MCF 10A (cell line): Measurements from ENCODE around the gene GPR146. TPM values are rescaled to one million over a fixed set of nuclear protein-coding genes. Genes with fewer than 3 reads are reported as not detected.
A peak's percentile ranks its signal among the peaks of the same experiment; 100 is the strongest.

Source experiments
- BruUV-seq: library from RNA; stranded (reverse); fragments of 400-500 nt; replicated peaks from 2 replicates; lab custom pipeline; 2021; lab: Mats Ljungman, UMichigan
- CTCF ChIA-PET: fragments of 300-600 bp; sonication (Branson Sonifier 250); formaldehyde crosslinking; extraction: SDS; loops from one replicate; lab custom pipeline; 2021; ENCODE audit warnings: antibody characterized with exemption, inconsistent platforms; lab: Yijun Ruan, JAX
- POLR2A ChIA-PET: fragments of 300-600, 350-650 bp; sonication (Branson Sonifier 250); formaldehyde crosslinking; extraction: SDS; loops from one replicate; lab custom pipeline; 2020; ENCODE audit warnings: antibody characterized with exemption, inconsistent platforms; lab: Yijun Ruan, JAX
- DNase-seq: peaks from one replicate; pipeline ENCODE4 v3.0.0-alpha.2; 2018; ENCODE audit not compliant: unreplicated experiment
- H3K27ac Mint-ChIP-seq: one replicate; pipeline ENCODE4 v1.8.0; 2022; ENCODE audit warnings: mild to moderate bottlenecking, low read depth, mixed read lengths; ENCODE audit not compliant: unreplicated experiment
- H3K27me3 Mint-ChIP-seq: one replicate; pipeline ENCODE4 v1.8.0; 2022; ENCODE audit warnings: mixed read lengths; ENCODE audit not compliant: insufficient read depth, unreplicated experiment
- H3K36me3 Mint-ChIP-seq: one replicate; pipeline ENCODE4 v1.8.0; 2022; ENCODE audit warnings: mild to moderate bottlenecking, moderate library complexity, mixed read lengths; ENCODE audit not compliant: insufficient read depth, unreplicated experiment
- H3K4me1 Mint-ChIP-seq: one replicate; pipeline ENCODE4 v1.8.0; 2022; ENCODE audit warnings: mixed read lengths; ENCODE audit not compliant: insufficient read depth, unreplicated experiment
- H3K4me3 Mint-ChIP-seq: one replicate; pipeline ENCODE4 v1.8.0; 2022; ENCODE audit warnings: mild to moderate bottlenecking, moderate library complexity, mixed read lengths; ENCODE audit not compliant: unreplicated experiment
- H3K9me3 Mint-ChIP-seq: one replicate; pipeline ENCODE4 v1.8.0; 2022; ENCODE audit warnings: mixed read lengths; ENCODE audit not compliant: unreplicated experiment
- intact Hi-C: fragments of 100-400 bp; cut with micrococcal nuclease; formaldehyde crosslinking; loops from 2 replicates; pipeline ENCODE4 v1.14.1; 2022
- total RNA-seq: library from RNA; stranded (reverse); gene quantifications from 2 replicates; pipeline ENCODE4 v1.2.3, GENCODE V29; 2022
- TF ChIP-seq, protein P1 (sequence below): fragments of 200-600 bp; IDR thresholded peaks from one replicate; pipeline ENCODE4 v1.8.0; 2022; ENCODE audit warnings: antibody characterized with exemption, mild to moderate bottlenecking; ENCODE audit not compliant: unreplicated experiment

GPR146 gene
- total RNA-seq, 1 experiment from 2014 or later: not detected

DNA sequence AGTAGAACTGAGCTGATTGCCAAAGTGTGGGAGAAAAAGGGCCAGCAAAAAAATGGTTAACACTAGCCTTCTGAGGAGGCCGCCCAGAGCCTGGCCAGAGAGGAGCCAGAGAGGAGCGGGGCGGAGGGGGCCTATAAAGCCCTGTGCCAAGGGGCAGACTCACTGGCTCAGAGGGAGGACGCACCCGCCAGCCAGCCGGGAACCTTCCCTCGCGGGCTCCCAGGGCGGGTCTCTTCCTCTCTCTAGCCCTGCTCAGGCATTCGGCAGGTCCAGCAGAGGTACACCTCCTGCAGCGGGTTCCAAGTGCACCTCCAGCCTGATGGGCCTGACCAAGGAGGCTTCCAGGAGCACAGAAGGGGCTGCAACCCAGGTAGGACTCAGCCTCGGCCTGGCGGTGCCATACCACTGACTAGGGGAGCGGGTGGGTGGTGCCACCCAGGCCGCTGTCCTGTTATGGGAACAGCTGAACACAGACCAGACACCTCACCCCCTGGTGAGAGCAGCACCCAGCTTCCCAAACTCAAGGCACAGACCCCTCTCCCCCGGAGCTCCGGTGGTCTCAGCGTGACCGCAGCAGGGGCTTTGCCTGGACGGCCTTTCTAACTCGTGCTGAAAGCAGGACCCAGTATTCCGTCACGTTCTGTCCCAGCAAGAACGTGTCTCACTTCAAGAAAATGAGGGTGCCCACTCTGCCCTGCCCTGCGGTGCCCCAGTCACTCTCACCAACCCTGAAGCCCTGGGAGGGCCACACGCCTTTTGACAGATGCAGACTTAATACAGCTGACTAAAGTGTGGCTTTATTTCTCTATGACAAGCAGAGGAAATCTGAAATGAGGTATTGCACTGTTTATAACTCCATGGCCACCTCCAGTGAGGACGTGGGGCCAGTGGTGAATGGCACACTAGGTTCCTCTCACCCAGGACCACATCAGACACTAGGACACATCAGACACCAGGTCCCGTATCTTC, 43.9 kb downstream of the GPR146 start, which contains the start of gene GPER1:
Gene GPER1 (plus strand): TSS at position 162 of the 969 bp plus-strand sequence. CDS start 3,616 bp downstream, outside the sequence.
- peaks cover 24% of the 10 kb centered on the region for H3K4me1 Mint-ChIP-seq
- TF ChIP-seq, protein P1, sequence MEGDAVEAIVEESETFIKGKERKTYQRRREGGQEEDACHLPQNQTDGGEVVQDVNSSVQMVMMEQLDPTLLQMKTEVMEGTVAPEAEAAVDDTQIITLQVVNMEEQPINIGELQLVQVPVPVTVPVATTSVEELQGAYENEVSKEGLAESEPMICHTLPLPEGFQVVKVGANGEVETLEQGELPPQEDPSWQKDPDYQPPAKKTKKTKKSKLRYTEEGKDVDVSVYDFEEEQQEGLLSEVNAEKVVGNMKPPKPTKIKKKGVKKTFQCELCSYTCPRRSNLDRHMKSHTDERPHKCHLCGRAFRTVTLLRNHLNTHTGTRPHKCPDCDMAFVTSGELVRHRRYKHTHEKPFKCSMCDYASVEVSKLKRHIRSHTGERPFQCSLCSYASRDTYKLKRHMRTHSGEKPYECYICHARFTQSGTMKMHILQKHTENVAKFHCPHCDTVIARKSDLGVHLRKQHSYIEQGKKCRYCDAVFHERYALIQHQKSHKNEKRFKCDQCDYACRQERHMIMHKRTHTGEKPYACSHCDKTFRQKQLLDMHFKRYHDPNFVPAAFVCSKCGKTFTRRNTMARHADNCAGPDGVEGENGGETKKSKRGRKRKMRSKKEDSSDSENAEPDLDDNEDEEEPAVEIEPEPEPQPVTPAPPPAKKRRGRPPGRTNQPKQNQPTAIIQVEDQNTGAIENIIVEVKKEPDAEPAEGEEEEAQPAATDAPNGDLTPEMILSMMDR: no peak
- DNase-seq: peak; percentile 58

DNA sequence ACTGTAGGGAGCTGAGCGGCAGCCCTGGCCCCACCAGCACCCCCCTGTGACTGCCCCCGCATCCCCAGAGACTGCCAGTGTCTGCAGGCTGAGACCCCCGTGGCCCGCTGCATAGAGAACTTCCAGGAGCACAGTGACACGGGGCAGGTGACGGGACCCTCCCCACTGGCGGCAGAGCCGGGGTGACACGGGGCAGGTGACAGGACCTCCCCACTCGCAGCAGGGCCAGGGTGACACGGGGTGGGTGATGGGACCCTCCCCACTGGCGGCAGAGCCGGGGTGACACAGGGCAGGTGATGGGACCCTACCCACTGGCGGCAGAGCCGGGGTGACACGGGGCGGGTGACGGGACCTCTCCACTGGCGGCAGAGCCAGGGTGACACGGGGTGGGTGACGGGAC, 45.9 kb downstream of the GPR146 start:
- DNase-seq: no peak
- POLR2A ChIA-PET: no interaction called here
- CTCF ChIA-PET: interaction anchor here (0.7 to 1.1 kb wide), 2 partner anchors 10 to 52 kb away, joined by 4 to 6 read pairs; no protein-coding TSS in a partner anchor
- Mint-ChIP-seq H3K4me1 (peaks cover 24% of the 10 kb centered on the region), H3K36me3 (peaks cover 13% of the 10 kb centered on the region), H3K27me3 (no peaks in the 10 kb centered on the region), H3K9me3 (no peaks in the 10 kb centered on the region), H3K27ac (no peak overlapping the region), H3K4me3 (no peak overlapping the region)
- BruUV-seq: no TSS peak
- intact Hi-C loops: no loop called here
- TF ChIP-seq, protein P1: no peak

More for the DNA sequence above, 43.9 kb downstream of the GPR146 start, which contains the start of gene GPER1:
- intact Hi-C loops: loop anchor here (5.0 kb wide), 2 partner anchors 49 to 74 kb away; partner anchors contain the start of gene ZFAND2A
- POLR2A ChIA-PET: interaction anchor here (1.2 to 1.5 kb wide), 4 partner anchors 13 to 70 kb away, joined by 3 to 6 read pairs (median 5); a partner anchor contains a TSS
- Mint-ChIP-seq H3K4me3 (peak within 1 kb of the TSS; percentile 81), H3K27me3 (no peaks in the 10 kb centered on the region), H3K27ac (no peak within 1 kb of the TSS), H3K36me3 (peaks cover 5% of the 10 kb centered on the region), H3K9me3 (no peaks in the 10 kb centered on the region)
- BruUV-seq: no TSS peak
- CTCF ChIA-PET: interaction anchor here (0.6 to 1.7 kb wide), 8 partner anchors 8 to 370 kb away, joined by 3 to 6 read pairs (median 3); no protein-coding TSS in a partner anchor

- peaks cover 13% of the 10 kb centered on the region for H3K36me3 Mint-ChIP-seq
- POLR2A ChIA-PET: no interaction called here
- CTCF ChIA-PET: interaction anchor here (0.6 to 1.1 kb wide), 2 partner anchors 9 to 86 kb away, joined by 3 to 4 read pairs; no protein-coding TSS in a partner anchor
- H3K4me3 Mint-ChIP-seq: no peak overlapping the region
- BruUV-seq: no TSS peak
- H3K27me3 Mint-ChIP-seq: no peaks in the 10 kb centered on the region
- TF ChIP-seq, protein P1: no peak
- DNase-seq: no peak
- H3K4me1 Mint-ChIP-seq: peaks cover 24% of the 10 kb centered on the region
- no peak overlapping the region for H3K27ac Mint-ChIP-seq
- no peaks in the 10 kb centered on the region for H3K9me3 Mint-ChIP-seq
- intact Hi-C loops: no loop called here
These were observed 46.6 kb downstream of the GPR146 start for GRCh38 chr7:1090686-1091643.
